GM18861 (cell line): ENCODE results near the gene EPHA10.

Source experiments
- ATAC-seq: cut with Tn5 transposase; IDR thresholded peaks from one replicate; pipeline ENCODE4 v1.9.1; 2021; ENCODE audit not compliant: unreplicated experiment

Gene EPHA10

GRCh38 chr1:37734629-37735591, 30.0 kb downstream of the EPHA10 start:
- no peak for ATAC-seq

GRCh38 chr1:37732111-37732780, 32.7 kb downstream of the EPHA10 start:
- no peak for ATAC-seq

- no peak for ATAC-seq
These were observed 33.5 kb downstream of the EPHA10 start for GRCh38 chr1:37731312-37732019.

GRCh38 chr1:37730376-37730775, 34.5 kb downstream of the EPHA10 start:
- ATAC-seq: no peak

- no peak for ATAC-seq
These were observed 36.5 kb downstream of the EPHA10 start for GRCh38 chr1:37728416-37728815.

- ATAC-seq: no peak
These were observed 38.0 kb downstream of the EPHA10 start for GRCh38 chr1:37726751-37727585.

GRCh38 chr1:37725851-37726613, 38.9 kb downstream of the EPHA10 start:
- no peak for ATAC-seq

- ATAC-seq: no peak
These were observed 40.3 kb downstream of the EPHA10 start for GRCh38 chr1:37724575-37724974.

- no peak for ATAC-seq
These were observed 41.4 kb downstream of the EPHA10 start for GRCh38 chr1:37723390-37724078.

GRCh38 chr1:37723072-37723389, 41.9 kb downstream of the EPHA10 start:
- no peak for ATAC-seq

- no peak for ATAC-seq
These were observed 42.5 kb downstream of the EPHA10 start for GRCh38 chr1:37722181-37723071.

GRCh38 chr1:37721565-37721964, 43.4 kb downstream of the EPHA10 start:
- ATAC-seq: no peak

GRCh38 chr1:37720231-37721130, 44.4 kb downstream of the EPHA10 start:
- no peak for ATAC-seq

GRCh38 chr1:37719572-37720195, 45.2 kb downstream of the EPHA10 start:
- ATAC-seq: no peak

GRCh38 chr1:37718901-37719571, 45.9 kb downstream of the EPHA10 start:
- ATAC-seq: no peak

- no peak for ATAC-seq
These were observed 46.6 kb downstream of the EPHA10 start for GRCh38 chr1:37718181-37718900.
